Natural killer cell treated with Interleukin-12 subunit alpha and Interleukin-12 subunit beta and Interleukin-15 and Interleukin-18, amount 100 ng/mL, for 72 hours (primary cell): ENCODE results near the gene LIPM. TPM values are rescaled to one million over a fixed set of nuclear protein-coding genes. Genes with fewer than 3 reads are reported as not detected.

Experiments used
- ATAC-seq, 2 donors: fragments of 150-1000 bp; cut with Tn5 transposase in 1 of 2; sonication (Bioruptor Pico), chemical (Tn5 transposase) in 1 of 2; 2 replicates each; pipeline ENCODE4 v1.10.0; 2021
- DNase-seq: peaks from one replicate; pipeline ENCODE4 v3.0.0; 2022; ENCODE audit warnings: low spot score
- H3K27ac Mint-ChIP-seq, 2 donors: 1 replicate in 1 of 2; 2 replicates in 1 of 2; pipeline ENCODE4 v1.8.0; 2022; ENCODE audit warnings: mixed read lengths in 2 of 2, mild to moderate bottlenecking in 1 of 2, moderate library complexity in 1 of 2
- H3K27me3 Mint-ChIP-seq, 2 donors: 1 replicate in 1 of 2; 2 replicates in 1 of 2; pipeline ENCODE4 v1.8.0; 2022; ENCODE audit warnings: mixed read lengths in 2 of 2
- H3K36me3 Mint-ChIP-seq: one replicate; pipeline ENCODE4 v1.8.0; 2022; ENCODE audit warnings: mixed read lengths
- H3K4me1 Mint-ChIP-seq, 2 donors: 1 replicate in 1 of 2; 2 replicates in 1 of 2; pipeline ENCODE4 v1.8.0; 2022; ENCODE audit warnings: low read depth in 2 of 2, mixed read lengths in 2 of 2, mild to moderate bottlenecking in 1 of 2
- H3K4me3 Mint-ChIP-seq: one replicate; pipeline ENCODE4 v1.8.0; 2022; ENCODE audit warnings: mixed read lengths
- H3K9me3 Mint-ChIP-seq: 2 replicates; pipeline ENCODE4 v1.8.0; 2022; ENCODE audit warnings: mixed read lengths
- total RNA-seq, 2 donors: library from RNA; stranded (reverse); gene quantifications; one replicate each; pipeline ENCODE4 v1.2.3, GENCODE V29; 2022

LIPM gene
- total RNA-seq, 2 donors from 2014 or later = not detected

DNA sequence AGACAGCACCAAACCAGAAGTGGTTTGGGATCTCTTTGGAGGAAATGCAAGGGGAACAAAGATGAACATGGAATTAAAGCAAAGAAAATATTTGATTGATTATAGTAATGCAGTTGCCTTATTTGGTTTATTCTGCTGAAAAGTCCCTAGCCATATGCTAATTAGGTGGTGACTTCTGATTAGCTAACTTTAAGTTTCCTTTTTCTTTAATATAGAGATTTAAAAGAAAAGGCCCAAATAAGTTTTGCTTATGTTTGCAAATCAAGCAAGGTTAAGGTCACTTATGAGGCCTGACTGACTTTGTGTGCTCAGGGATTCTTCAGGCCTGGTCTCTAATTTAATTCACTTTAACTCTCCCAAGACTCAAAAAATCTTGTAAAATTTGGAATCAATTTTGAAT lies 55.3 kb downstream of the LIPM start:
- no peak for ATAC-seq
- Mint-ChIP-seq H3K4me3 (no peak overlapping the region), H3K27ac (no peak overlapping the region)

DNA sequence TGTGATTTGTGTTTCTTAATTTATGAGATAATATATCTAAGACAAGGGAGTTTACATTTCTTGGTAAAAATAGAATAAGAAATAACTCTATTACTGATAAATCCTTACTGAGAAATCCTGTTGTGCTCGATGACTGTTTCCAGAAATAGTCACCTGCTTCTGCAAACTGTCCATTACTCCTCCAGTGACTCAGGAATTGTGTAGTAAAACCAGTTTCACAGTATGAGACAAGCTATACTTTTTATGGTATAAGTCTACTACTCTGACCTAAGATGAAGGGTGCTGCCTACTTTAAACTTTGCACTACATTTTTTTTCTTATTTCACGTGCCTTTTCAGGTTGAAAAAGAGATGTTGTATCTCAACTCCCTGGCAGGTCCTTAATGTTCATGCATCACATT lies 56.0 kb downstream of the LIPM start:
- H3K9me3 Mint-ChIP-seq = no peaks in the 10 kb centered on the region
- H3K4me3 Mint-ChIP-seq = no peak overlapping the region
- DNase-seq (no peak), ATAC-seq (no peak)
- H3K27me3 Mint-ChIP-seq = peaks cover 5 to 10% of the 10 kb centered on the region in 2 donors
- H3K27ac Mint-ChIP-seq = no peak overlapping the region
- H3K36me3 Mint-ChIP-seq = no peaks in the 10 kb centered on the region
- H3K4me1 Mint-ChIP-seq = peaks cover under 1 to 1% of the 10 kb centered on the region in 2 donors

More for the DNA sequence above, 55.3 kb downstream of the LIPM start:
- no peaks in the 10 kb centered on the region for H3K9me3 Mint-ChIP-seq
- no peaks in the 10 kb centered on the region for H3K36me3 Mint-ChIP-seq
- DNase-seq = no peak
- H3K4me1 Mint-ChIP-seq = peaks cover 5 to 6% of the 10 kb centered on the region in 2 donors
- peaks cover 3% of the 10 kb centered on the region in 2 donors for H3K27me3 Mint-ChIP-seq

DNA sequence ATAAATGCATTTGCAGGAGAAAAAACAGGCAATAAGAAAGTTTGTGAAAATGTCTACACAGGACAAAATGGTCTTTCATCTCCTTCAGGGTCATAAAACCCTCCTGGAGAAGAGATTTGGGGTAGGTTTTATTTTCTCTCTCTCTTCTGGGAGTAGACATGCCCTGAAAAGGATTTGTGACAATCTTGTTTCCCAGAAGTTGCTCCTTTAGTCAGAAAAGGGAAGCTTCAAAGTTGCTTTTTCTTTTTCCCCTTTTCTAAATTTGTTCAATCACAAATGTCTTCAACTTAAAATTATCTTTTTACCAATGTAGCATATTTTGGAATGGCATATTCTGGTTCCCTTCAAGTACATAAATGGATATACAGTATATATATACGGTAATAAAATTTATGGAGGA lies 58.5 kb downstream of the LIPM start:
- Mint-ChIP-seq H3K27ac (no peak overlapping the region), H3K4me1 (no peaks in the 10 kb centered on the region), H3K9me3 (no peaks in the 10 kb centered on the region), H3K4me3 (no peak overlapping the region), H3K27me3 (peaks cover 5 to 10% of the 10 kb centered on the region in 2 donors), H3K36me3 (no peaks in the 10 kb centered on the region)
- ATAC-seq (no peak), DNase-seq (no peak)

- Mint-ChIP-seq H3K27ac (no peak overlapping the region), H3K9me3 (no peaks in the 10 kb centered on the region), H3K4me1 (no peaks in the 10 kb centered on the region), H3K36me3 (no peaks in the 10 kb centered on the region), H3K4me3 (no peak overlapping the region), H3K27me3 (peaks cover 5 to 10% of the 10 kb centered on the region in 2 donors)
- DNase-seq (no peak), ATAC-seq (no peak)
These were observed 62.8 kb downstream of the LIPM start for GRCh38 chr10:88865281-88865876.

- no peaks in the 10 kb centered on the region for H3K4me1 Mint-ChIP-seq
- no peaks in the 10 kb centered on the region for H3K36me3 Mint-ChIP-seq
- H3K4me3 Mint-ChIP-seq = no peak overlapping the region
- peaks cover 3% of the 10 kb centered on the region for H3K9me3 Mint-ChIP-seq
- DNase-seq (no peak), ATAC-seq (no peak)
- H3K27me3 Mint-ChIP-seq = peaks cover 7 to 10% of the 10 kb centered on the region in 2 donors
- no peak overlapping the region for H3K27ac Mint-ChIP-seq
These were observed 63.9 kb downstream of the LIPM start for GRCh38 chr10:88866454-88866853.

DNA sequence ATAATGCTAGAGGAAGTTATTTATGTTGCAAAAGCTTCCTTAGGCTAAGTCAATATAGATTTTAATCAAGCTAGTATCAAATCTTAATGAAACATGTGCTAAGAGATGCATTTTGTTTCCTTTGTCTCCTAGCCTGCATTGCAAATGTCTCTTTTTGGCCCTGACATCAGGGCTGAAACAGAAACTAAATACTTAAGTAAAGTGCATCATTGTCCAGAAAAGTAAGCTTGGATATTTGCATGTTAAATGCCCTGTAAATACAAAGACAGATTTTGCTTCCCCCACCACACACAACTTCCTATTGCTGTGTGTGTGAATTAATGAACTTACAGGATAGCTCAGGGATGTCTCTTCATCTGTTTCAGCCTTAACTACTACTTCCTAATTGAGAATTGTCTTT lies 67.6 kb downstream of the LIPM start:
- no peak overlapping the region for H3K27ac Mint-ChIP-seq
- ATAC-seq (no peak), DNase-seq (no peak)
- peaks cover 2 to 7% of the 10 kb centered on the region in 2 donors for H3K27me3 Mint-ChIP-seq
- no peaks in the 10 kb centered on the region for H3K36me3 Mint-ChIP-seq
- no peak overlapping the region for H3K4me3 Mint-ChIP-seq
- H3K4me1 Mint-ChIP-seq = no peaks in the 10 kb centered on the region
- peaks cover 3% of the 10 kb centered on the region for H3K9me3 Mint-ChIP-seq

Other genes starting within 250 kb of the LIPM start
- gene RNLS, start 219.4 kb upstream of the LIPM start, total RNA-seq = 1 to 10 TPM; 2.4 to 2.9 TPM
- not detected for gene LIPJ, start 216.0 kb upstream of the LIPM start, total RNA-seq
- not detected for gene LIPF, start 138.3 kb upstream of the LIPM start, total RNA-seq
- gene LIPK, start 96.5 kb upstream of the LIPM start, total RNA-seq = not detected
- gene LIPN, start 42.7 kb upstream of the LIPM start, total RNA-seq = not detected
- gene ANKRD22, start 49.1 kb downstream of the LIPM start, total RNA-seq = under 1 TPM; 0.29 to 0.73 TPM
- 10 to 100 TPM; 21.0 to 37.6 TPM for gene STAMBPL1, start 77.5 kb downstream of the LIPM start, total RNA-seq
- 10 to 100 TPM in 1 of 2 donors, 1 to 10 TPM in 1; 8.4 to 19.7 TPM for gene ACTA2, start 150.0 kb downstream of the LIPM start, total RNA-seq
- gene FAS, start 188.1 kb downstream of the LIPM start, total RNA-seq = 10 to 100 TPM; 48.3 to 73.0 TPM